RWPE2 (cell line): Measurements from ENCODE around the gene TMEM232.
A peak's percentile ranks its signal among the peaks of the same experiment; 100 is the strongest.

Source experiments
- ATAC-seq: fragments of 200-7000 bp; cut with Tn5 transposase; 3 replicates; pipeline ENCODE4 v1.9.1; 2021; ENCODE audit warnings: low read depth
- DNase-seq: peaks from one replicate; pipeline ENCODE4 v3.0.0-alpha.2; 2020; ENCODE audit warnings: low spot score
- H3K27ac ChIP-seq: fragments of 450-650 bp; 2 replicates; pipeline ENCODE4 v1.5.1; 2017; ENCODE audit warnings: mild to moderate bottlenecking; ENCODE audit not compliant: poor library complexity, severe bottlenecking
- H3K27me3 ChIP-seq: fragments of 250-450 bp; sonication (Bioruptor Pico); 2 replicates; pipeline ENCODE4 v1.5.1; 2021; ENCODE audit warnings: mild to moderate bottlenecking, moderate library complexity; ENCODE audit not compliant: insufficient read depth, poor library complexity, severe bottlenecking
- H3K36me3 ChIP-seq: fragments of 250-450 bp; sonication (Bioruptor Pico); 2 replicates; pipeline ENCODE4 v1.5.1; 2020; ENCODE audit warnings: low read depth, mild to moderate bottlenecking, moderate library complexity
- H3K4me1 ChIP-seq: fragments of 250-450 bp; sonication (Bioruptor Pico); 2 replicates; pipeline ENCODE4 v1.5.1; 2021; ENCODE audit warnings: mild to moderate bottlenecking, moderate library complexity; ENCODE audit not compliant: insufficient read depth, poor library complexity, severe bottlenecking
- H3K4me3 ChIP-seq: fragments of 250-450 bp; sonication (Bioruptor Pico); 2 replicates; pipeline ENCODE4 v1.5.1; 2021; ENCODE audit warnings: mild to moderate bottlenecking, moderate library complexity; ENCODE audit not compliant: severe bottlenecking
- H3K9me3 ChIP-seq: fragments of 250-450 bp; sonication (Bioruptor Pico); 2 replicates; pipeline ENCODE4 v1.5.1; 2021; ENCODE audit warnings: mild to moderate bottlenecking, moderate library complexity; ENCODE audit not compliant: severe bottlenecking
- TF ChIP-seq, protein P1 (sequence below): fragments of 450-650 bp; IDR thresholded peaks from one replicate; pipeline ENCODE4 v1.5.1; 2017; ENCODE audit warnings: mild to moderate bottlenecking, moderate library complexity; ENCODE audit not compliant: poor library complexity, severe bottlenecking

Gene TMEM232

DNA sequence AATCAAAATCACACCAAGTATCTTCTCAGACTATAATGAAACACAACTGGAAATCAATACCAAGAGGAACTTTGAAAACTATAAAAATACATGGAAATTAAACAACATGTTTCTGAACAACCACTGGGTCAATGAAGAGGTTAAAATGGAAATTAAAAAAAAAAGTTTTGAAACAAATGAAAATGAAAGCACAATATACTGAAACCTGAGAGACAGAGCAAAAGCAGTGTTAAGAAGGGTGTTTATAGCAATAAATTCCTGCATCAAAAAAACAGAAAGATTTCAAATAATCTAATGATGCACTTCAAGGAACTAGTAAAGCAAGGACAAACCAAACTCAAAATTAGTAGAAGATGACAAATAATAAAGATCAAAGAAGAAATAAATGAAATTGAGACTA lies 92.0 kb downstream of the TMEM232 start:
- ATAC-seq, result no peak
- Histone ChIP-seq H3K4me1 (no peaks in the 10 kb centered on the region), H3K4me3 (no peak overlapping the region), H3K27me3 (peaks cover 7% of the 10 kb centered on the region), H3K36me3 (no peaks in the 10 kb centered on the region), H3K27ac (no peak overlapping the region), H3K9me3 (no peaks in the 10 kb centered on the region)
- TF ChIP-seq, protein P1, sequence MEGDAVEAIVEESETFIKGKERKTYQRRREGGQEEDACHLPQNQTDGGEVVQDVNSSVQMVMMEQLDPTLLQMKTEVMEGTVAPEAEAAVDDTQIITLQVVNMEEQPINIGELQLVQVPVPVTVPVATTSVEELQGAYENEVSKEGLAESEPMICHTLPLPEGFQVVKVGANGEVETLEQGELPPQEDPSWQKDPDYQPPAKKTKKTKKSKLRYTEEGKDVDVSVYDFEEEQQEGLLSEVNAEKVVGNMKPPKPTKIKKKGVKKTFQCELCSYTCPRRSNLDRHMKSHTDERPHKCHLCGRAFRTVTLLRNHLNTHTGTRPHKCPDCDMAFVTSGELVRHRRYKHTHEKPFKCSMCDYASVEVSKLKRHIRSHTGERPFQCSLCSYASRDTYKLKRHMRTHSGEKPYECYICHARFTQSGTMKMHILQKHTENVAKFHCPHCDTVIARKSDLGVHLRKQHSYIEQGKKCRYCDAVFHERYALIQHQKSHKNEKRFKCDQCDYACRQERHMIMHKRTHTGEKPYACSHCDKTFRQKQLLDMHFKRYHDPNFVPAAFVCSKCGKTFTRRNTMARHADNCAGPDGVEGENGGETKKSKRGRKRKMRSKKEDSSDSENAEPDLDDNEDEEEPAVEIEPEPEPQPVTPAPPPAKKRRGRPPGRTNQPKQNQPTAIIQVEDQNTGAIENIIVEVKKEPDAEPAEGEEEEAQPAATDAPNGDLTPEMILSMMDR, result no peak
- no peak for DNase-seq

DNA sequence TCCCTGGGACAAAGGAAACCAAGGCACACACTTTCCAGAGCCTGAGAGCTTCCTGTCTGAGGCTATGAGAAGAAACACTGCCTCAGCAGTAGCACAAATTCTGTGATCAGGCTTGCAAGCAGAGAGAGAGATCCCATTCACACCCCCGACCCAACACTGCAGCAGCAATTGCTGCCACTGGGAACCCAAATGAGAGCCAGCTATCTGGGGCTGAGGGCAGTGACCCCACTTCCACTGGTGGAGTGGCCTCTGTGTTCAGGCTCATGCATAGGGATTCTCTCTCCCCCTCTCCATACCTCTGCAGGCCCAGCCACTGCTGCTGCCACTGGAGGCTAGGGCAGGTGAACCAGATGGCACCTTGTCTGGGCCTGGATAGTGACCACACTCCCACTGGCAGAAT lies 95.2 kb downstream of the TMEM232 start:
- ATAC-seq (no peak; the same call in 2 of the 3 replicates), DNase-seq (no peak)
- Histone ChIP-seq H3K36me3 (no peaks in the 10 kb centered on the region), H3K27me3 (peaks cover 2% of the 10 kb centered on the region), H3K4me3 (no peak overlapping the region), H3K4me1 (no peaks in the 10 kb centered on the region), H3K27ac (no peak overlapping the region), H3K9me3 (no peaks in the 10 kb centered on the region)
- TF ChIP-seq, protein P1, result no peak

DNA sequence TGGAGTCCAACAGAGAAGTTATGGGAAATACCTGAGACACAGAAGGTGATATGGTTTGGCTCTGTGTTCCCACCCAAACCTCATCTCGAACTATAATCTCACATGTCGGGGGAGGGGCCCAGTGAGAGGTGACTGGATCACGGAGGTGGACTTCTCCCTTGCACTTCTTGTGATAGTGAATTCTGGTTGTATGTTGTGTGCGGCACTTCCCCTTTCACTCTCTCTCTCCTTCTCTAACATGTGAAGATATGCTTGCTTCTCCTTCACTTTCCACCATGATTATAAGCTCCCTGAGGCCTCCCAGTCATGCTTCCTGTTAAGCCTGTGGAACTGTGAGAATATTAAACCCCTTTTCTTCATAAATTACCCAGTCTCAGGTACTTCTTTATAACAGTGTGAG lies 96.1 kb downstream of the TMEM232 start:
- no peak overlapping the region for H3K27ac ChIP-seq
- TF ChIP-seq, protein P1, result no peak
- DNase-seq, result no peak
- no peaks in the 10 kb centered on the region for H3K27me3 ChIP-seq
- H3K4me1 ChIP-seq, result no peaks in the 10 kb centered on the region
- no peaks in the 10 kb centered on the region for H3K9me3 ChIP-seq
- no peak for ATAC-seq
- no peak overlapping the region for H3K4me3 ChIP-seq
- H3K36me3 ChIP-seq, result no peaks in the 10 kb centered on the region

DNA sequence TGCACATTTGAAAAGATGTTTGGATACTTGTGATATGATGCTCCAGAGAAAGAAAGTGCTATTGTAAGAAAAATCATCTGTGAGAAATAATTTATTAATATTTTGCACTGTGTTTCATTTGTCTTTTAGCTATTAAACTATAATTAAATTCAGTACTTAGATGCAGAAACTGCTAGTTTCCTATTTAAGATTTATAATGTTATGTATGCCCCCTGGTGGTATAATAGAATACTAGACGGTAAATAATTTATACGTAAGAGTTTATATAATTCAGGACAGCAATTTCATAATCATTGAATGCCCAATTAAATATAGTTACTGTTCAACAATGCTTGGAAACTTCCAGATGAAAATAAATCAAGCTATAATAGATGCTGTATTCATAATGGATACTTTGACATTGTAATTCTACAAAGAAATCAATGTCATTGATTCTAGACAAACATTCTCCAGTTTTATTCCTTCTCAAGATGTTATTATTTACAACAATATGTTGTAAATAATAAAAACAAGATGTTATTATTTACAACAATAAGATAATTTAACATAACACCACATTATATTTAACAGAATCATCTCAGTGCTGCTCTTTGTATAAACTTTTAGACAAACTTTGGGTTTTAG lies 101.0 kb downstream of the TMEM232 start:
- Histone ChIP-seq H3K27me3 (no peaks in the 10 kb centered on the region), H3K36me3 (no peaks in the 10 kb centered on the region), H3K9me3 (no peaks in the 10 kb centered on the region), H3K27ac (no peak overlapping the region), H3K4me1 (no peaks in the 10 kb centered on the region), H3K4me3 (no peak overlapping the region)
- TF ChIP-seq, protein P1, result peak; percentile 91
- ATAC-seq, result no peak; the same call in 2 of the 3 replicates
- no peak for DNase-seq

DNA sequence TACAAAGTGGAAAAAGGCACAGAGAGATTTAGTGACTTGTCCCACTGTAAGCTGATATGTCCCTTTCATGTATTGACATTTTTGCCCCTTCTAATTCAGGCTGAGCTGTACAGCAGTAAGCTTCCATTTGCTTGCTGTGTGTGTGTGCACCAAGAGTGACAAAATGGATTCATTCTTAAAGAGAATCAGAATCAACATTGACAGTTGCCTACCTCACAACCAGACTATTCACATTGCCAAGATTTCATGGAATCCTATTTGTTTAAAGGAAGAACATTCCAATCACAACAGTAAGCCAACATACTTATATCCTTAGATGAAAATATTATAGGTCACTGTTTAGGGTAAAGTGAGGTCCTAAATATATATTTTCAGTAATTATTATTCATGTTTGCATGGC lies 102.6 kb downstream of the TMEM232 start:
- Histone ChIP-seq H3K4me3 (no peak overlapping the region), H3K27me3 (no peaks in the 10 kb centered on the region), H3K4me1 (no peaks in the 10 kb centered on the region), H3K9me3 (no peaks in the 10 kb centered on the region), H3K36me3 (no peaks in the 10 kb centered on the region), H3K27ac (no peak overlapping the region)
- TF ChIP-seq, protein P1, result no peak
- ATAC-seq (peak; percentile 33; the same call in 1 of the 3 replicates), DNase-seq (no peak)
